ENCODE results near the gene CHN2. TPM values are rescaled to one million over a fixed set of nuclear protein-coding genes. Genes with fewer than 3 reads are reported as not detected.

Gene CHN2
- total RNA-seq, 4 donors from 2014 or later: 7.6 to 25.9 (median 17.8) TPM

DNA sequence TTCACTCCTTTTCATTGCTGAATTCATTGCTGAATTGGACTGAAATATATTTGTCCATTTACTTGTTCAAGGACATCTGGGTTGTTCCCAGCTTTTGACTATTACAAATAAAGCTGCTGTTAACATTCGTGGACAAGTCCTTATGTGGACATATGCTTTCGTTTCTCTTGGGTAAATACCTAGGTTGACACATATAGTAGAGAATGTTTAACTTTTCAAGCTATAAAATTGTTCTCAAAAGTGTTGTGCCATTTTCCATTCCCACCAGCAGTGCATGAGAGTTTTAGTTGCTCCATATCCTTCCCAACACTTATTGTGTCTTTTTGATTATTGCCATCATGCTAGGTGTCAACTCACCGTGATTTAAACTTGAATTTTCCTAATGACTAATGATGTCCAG is 30.7 kb upstream of the CHN2 start:
- TF ChIP-seq, protein P1, sequence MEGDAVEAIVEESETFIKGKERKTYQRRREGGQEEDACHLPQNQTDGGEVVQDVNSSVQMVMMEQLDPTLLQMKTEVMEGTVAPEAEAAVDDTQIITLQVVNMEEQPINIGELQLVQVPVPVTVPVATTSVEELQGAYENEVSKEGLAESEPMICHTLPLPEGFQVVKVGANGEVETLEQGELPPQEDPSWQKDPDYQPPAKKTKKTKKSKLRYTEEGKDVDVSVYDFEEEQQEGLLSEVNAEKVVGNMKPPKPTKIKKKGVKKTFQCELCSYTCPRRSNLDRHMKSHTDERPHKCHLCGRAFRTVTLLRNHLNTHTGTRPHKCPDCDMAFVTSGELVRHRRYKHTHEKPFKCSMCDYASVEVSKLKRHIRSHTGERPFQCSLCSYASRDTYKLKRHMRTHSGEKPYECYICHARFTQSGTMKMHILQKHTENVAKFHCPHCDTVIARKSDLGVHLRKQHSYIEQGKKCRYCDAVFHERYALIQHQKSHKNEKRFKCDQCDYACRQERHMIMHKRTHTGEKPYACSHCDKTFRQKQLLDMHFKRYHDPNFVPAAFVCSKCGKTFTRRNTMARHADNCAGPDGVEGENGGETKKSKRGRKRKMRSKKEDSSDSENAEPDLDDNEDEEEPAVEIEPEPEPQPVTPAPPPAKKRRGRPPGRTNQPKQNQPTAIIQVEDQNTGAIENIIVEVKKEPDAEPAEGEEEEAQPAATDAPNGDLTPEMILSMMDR (IDR thresholded peaks at IDR 0.05): no peak
- DNase-seq (ENCODE audit: low spot score) (no peak), ATAC-seq (ENCODE audit: low FRiP score) (no peak)

- TF ChIP-seq, protein P1 (IDR thresholded peaks at IDR 0.05): no peak
- no peak for ATAC-seq (ENCODE audit: low FRiP score)
- no peak for DNase-seq (ENCODE audit: low spot score)
Observed at GRCh38 chr7:29167721-29168120, 26.9 kb upstream of the CHN2 start.

DNA sequence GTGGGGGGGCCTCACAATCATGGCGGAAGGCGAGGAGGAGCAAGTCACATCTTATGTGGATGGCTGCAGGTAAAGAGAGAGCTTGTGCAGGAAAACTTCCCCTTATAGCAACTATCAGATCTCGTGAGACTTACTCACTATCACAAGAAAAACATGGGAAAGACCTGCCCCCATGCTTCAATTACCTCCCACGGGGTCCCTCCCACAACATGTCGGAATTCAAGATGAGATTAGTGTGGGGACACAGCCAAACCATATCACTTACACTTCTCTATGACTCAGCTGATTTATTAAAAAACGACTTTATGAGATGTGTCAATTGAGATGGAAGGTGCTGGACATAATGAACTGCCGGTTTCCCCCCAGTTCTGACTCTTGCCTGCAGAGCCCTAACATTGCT is 23.8 kb upstream of the CHN2 start:
- ATAC-seq (ENCODE audit: low FRiP score) (no peak), DNase-seq (ENCODE audit: low spot score) (no peak)
- TF ChIP-seq, protein P1 (IDR thresholded peaks at IDR 0.05): no peak

DNA sequence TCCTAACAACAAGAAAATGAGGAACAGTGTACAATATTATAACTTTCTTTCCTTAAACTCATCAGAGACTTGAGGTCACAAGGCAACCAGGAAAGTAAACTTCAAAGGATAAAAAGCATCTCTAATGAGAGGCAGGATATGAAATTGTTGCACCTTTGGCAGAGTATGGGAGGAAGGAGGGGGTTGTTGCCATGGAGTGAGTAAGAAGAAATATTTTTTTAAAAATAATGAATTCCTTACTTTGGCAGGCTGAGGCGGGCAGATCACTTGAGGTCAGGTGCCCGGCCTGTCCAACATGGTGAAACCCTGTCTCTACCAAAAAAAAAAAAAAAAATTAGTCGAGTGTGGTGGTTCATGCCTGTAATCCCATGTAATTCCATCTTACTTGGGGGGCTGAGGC is 21.1 kb upstream of the CHN2 start:
- TF ChIP-seq, protein P1 (IDR thresholded peaks at IDR 0.05): no peak
- no peak for DNase-seq (ENCODE audit: low spot score)
- ATAC-seq (ENCODE audit: low FRiP score): peak; percentile 71

- peak; percentile 69 for ATAC-seq (ENCODE audit: low FRiP score)
- TF ChIP-seq, protein P1 (IDR thresholded peaks at IDR 0.05): no peak
- DNase-seq (ENCODE audit: low spot score): no peak
Observed at GRCh38 chr7:29177963-29178600, 16.5 kb upstream of the CHN2 start.

GRCh38 chr7:29179115-29179514 is 15.5 kb upstream of the CHN2 start:
- TF ChIP-seq, protein P1 (IDR thresholded peaks at IDR 0.05): no peak
- no peak for ATAC-seq (ENCODE audit: low FRiP score)

GRCh38 chr7:29184599-29184998 is 10.0 kb upstream of the CHN2 start:
- no peak for ATAC-seq (ENCODE audit: low FRiP score)
- TF ChIP-seq, protein P1 (IDR thresholded peaks at IDR 0.05): no peak
- no peak for DNase-seq (ENCODE audit: low spot score)

More at GRCh38 chr7:29179115-29179514, 15.5 kb upstream of the CHN2 start:
- DNase-seq (ENCODE audit: low spot score): no peak

All from omental fat pad (tissue), 4 donors.